Esophagus muscularis mucosa (tissue), 4 donors: ENCODE measurements around the gene D2HGDH. TPM values are rescaled to one million over a fixed set of nuclear protein-coding genes. Genes with fewer than 3 reads are reported as not detected.

Source experiments
- DNase-seq: peaks from one replicate; pipeline ENCODE4 v3.0.0-alpha.2; 2017; ENCODE audit errors: extremely low spot score
- H3K27ac ChIP-seq, 4 donors: fragments of 200-600 bp; sonication (generic); replicated peaks in 1 of 4; 1 replicate in 3 of 4; 2 replicates in 1 of 4; pipeline ENCODE4 v1.5.1; 2016 to 2019; ENCODE audit warnings: mild to moderate bottlenecking in 1 of 4
- H3K27me3 ChIP-seq, 4 donors: fragments of 200-600 bp; sonication (generic); one replicate each; pipeline versions ENCODE4 v1.5.1 to v1.6.0; 2016 to 2019
- H3K36me3 ChIP-seq, 4 donors: fragments of 200-600 bp; sonication (generic); one replicate each; pipeline ENCODE4 v1.5.1; 2016 to 2019
- H3K4me1 ChIP-seq, 4 donors: fragments of 200-600 bp; sonication (generic); one replicate each; pipeline ENCODE4 v1.5.1; 2016 to 2019
- H3K4me3 ChIP-seq, 4 donors: fragments of 200-600 bp; sonication (generic); 1 replicate in 2 of 4; 2 replicates in 2 of 4; pipeline ENCODE4 v1.5.1; 2016 to 2019; ENCODE audit warnings: mild to moderate bottlenecking in 4 of 4, moderate library complexity in 1 of 4
- H3K9me3 ChIP-seq, 4 donors: fragments of 200-600 bp; sonication (generic); 1 replicate in 3 of 4; 2 replicates in 1 of 4; pipeline ENCODE4 v1.5.1; 2016 to 2019
- EP300 ChIP-seq: sonication (generic); formaldehyde crosslinking; IDR thresholded peaks from one replicate; pipeline ENCODE4 v1.6.1; 2017; ENCODE audit warnings: antibody characterized with exemption
- POLR2A ChIP-seq: fragments of 450-650 bp; IDR thresholded peaks from one replicate; pipeline ENCODE4 v1.6.1; 2017; ENCODE audit warnings: antibody characterized with exemption, moderate library complexity, mild to moderate bottlenecking, low read depth
- POLR2AphosphoS5 ChIP-seq, 2 donors: sonication (generic); formaldehyde crosslinking; IDR thresholded peaks; one replicate each; pipeline ENCODE4 v1.6.1; 2017; ENCODE audit warnings: antibody characterized with exemption in 2 of 2
- WGBS: methylation state at CpG from one replicate; pipeline ENCODE4 v1.1.5; 2018; 5-methylcytosine and 5-hydroxymethylcytosine counted together
- intact Hi-C: fragments of 100-400 bp; cut with DNase I; formaldehyde crosslinking; loops from one replicate; pipeline ENCODE4 v1.15.1; 2023
- total RNA-seq, 4 donors: library from RNA; depleted of rRNA; stranded (reverse); fragments of >200 nt; gene quantifications; one replicate each; pipeline versions ENCODE4 v1.1.0 to v1.2.1, GENCODE V29; 2016
- TF ChIP-seq, protein P1 (sequence below), 3 experiments: fragments of 200-600 bp in 2 of 3; fragments of 450-650 bp in 1 of 3; sonication (generic) in 2 of 3; IDR thresholded peaks; one replicate each; pipeline ENCODE4 v1.5.1; 2017 to 2019; ENCODE audit warnings: antibody characterized with exemption in 3 of 3, mild to moderate bottlenecking in 2 of 3, moderate library complexity in 1 of 3

Gene D2HGDH
- 10 to 100 TPM; 10.9 to 16.3 (median 11.9) TPM for total RNA-seq

DNA sequence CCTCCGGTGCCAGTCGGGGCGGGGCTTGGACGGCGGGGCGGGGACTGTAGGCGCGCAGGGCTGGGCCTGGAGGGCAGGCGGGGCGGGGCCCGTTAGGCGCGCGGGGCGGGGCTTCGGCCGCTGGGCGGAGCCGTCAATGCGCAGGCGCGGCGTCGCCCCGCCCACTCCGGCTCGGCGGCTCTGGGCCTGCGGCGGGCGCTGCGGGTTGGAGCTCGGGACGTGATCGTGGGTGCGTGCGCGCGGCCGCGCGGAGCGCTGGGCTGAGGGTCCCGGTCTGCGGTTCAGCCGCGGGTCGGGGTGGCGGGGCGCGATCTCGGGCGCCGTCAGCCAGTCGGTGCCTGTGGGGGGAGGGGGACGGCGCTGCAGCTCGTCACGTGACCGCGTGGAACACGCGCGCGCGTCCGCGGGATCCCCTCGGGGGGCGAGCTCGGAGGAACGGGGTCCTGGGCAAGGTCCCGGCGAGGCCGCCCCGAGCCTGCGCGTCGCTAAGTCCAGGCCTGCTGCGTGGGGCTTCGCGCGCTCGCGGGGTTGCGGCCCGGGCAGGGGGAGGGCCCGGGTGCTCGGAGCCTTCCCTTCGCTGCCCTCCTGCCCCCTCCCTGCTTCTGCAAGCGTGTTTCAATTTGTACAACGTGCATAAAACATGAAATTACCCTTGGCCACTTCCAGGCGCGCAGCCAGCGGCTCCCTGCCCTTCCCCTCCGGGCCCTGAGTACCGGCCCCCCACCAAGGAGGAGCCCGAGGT lies at the start of gene D2HGDH:
TSS of gene D2HGDH (plus strand) at position 164 of the 742 bp plus-strand sequence. CDS start 595 bp downstream, outside the sequence.
- Histone ChIP-seq H3K4me1 (peaks cover 12 to 21% (median 18%) of the 10 kb centered on the region in 4 donors), H3K4me3 (peak within 1 kb of the TSS; percentile 83 to 98 (median 94)), H3K36me3 (peaks cover 0 to 13% (median 8%) of the 10 kb centered on the region in 4 donors), H3K27ac (peak within 1 kb of the TSS; percentile 88 to 95 (median 91)), H3K27me3 (no peaks in the 10 kb centered on the region), H3K9me3 (no peaks in the 10 kb centered on the region)
- TF ChIP-seq POLR2A (no peak), POLR2AphosphoS5 (IDR thresholded peaks at IDR 0.05) (peak; percentile 14 to 81), EP300 (no peak)
- TF ChIP-seq, protein P1, sequence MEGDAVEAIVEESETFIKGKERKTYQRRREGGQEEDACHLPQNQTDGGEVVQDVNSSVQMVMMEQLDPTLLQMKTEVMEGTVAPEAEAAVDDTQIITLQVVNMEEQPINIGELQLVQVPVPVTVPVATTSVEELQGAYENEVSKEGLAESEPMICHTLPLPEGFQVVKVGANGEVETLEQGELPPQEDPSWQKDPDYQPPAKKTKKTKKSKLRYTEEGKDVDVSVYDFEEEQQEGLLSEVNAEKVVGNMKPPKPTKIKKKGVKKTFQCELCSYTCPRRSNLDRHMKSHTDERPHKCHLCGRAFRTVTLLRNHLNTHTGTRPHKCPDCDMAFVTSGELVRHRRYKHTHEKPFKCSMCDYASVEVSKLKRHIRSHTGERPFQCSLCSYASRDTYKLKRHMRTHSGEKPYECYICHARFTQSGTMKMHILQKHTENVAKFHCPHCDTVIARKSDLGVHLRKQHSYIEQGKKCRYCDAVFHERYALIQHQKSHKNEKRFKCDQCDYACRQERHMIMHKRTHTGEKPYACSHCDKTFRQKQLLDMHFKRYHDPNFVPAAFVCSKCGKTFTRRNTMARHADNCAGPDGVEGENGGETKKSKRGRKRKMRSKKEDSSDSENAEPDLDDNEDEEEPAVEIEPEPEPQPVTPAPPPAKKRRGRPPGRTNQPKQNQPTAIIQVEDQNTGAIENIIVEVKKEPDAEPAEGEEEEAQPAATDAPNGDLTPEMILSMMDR (IDR thresholded peaks at IDR 0.05): no peak
- intact Hi-C loops: loop anchor here (10.0 kb wide), 1 partner anchor 150 kb away; no protein-coding TSS in a partner anchor
- peak; percentile 96 for DNase-seq
- WGBS: 5% methylated on average over 4 of the region's 98 CpGs

DNA sequence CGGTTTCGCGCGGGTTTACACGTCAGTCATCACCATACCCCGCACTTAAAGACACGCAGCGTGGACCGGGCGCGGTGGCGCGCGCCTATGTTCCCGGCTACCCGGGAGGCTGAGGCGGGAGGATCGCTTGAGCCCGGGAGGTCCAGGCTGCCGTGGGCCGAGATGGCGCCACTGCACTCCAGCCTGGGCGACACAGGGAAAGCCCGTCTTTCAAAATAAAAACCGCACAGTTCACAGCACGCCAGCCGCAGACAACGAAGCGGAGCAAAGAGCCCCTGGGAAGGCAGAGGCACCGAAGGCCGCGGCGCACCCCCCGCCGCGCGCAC lies 48.1 kb upstream of the D2HGDH start:
- H3K9me3 ChIP-seq: no peaks in the 10 kb centered on the region
- 0% methylated on average over 27 of the region's 37 CpGs for WGBS
- no peaks in the 10 kb centered on the region for H3K27me3 ChIP-seq
- peaks cover 24 to 46% (median 40%) of the 10 kb centered on the region in 4 donors for H3K4me1 ChIP-seq
- intact Hi-C loops: no loop called here
- H3K36me3 ChIP-seq: peaks cover 4 to 28% (median 22%) of the 10 kb centered on the region in 4 donors
- DNase-seq: no peak
- TF ChIP-seq POLR2AphosphoS5 (IDR thresholded peaks at IDR 0.05) (no peak), EP300 (no peak), POLR2A (no peak)
- TF ChIP-seq, protein P1 (IDR thresholded peaks at IDR 0.05): no peak
- peak overlapping the region; percentile 85 to 99 (median 98) for H3K4me3 ChIP-seq
- H3K27ac ChIP-seq: peak overlapping the region; percentile 90 to 97 (median 96)

DNA sequence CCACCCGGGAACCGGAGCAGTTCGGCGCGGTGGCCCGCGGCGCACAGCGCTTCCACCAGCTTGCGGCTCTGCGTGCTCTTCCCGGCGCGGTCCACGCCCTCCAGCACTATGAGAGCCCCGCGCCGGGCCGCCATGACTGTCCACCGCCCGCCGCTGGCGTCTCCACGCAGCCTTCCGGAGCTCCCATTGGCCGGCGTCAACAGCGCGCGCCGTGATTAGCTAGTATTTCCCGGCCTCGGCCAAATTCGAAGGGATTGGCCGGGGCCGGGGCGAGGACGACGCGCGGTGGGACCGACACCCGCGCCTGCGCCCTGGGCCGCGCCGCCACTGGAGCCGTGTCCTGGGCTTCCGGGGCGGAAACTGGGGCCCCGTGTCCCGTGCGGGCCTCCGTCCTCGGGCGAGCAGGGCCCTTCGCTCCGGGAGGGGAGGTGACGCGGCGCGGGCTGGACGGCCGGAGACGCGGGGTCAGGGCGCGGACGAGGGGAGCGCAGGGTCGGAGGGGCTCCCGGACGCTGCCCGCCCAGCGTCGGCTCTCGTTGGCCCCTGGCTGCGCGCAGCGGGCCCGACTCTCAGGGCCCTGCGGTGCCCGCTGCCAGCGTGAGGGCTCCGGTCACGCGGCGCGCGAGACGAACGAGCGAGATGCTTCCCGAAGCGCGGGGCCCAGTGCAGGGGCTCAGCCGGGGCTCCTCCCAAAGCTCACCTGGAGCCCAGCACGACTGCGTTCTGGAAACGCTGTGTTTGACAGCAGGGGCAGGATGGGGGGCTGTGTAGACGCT lies 47.6 kb upstream of the D2HGDH start, which contains the start of gene DTYMK:
TSS of gene DTYMK (minus strand) at position 166 of the 776 bp plus-strand sequence. CDS start at position 134, 32 bp downstream.
- DNase-seq: peak; percentile 97
- Histone ChIP-seq H3K27me3 (no peaks in the 10 kb centered on the region), H3K4me3 (peak within 1 kb of the TSS; percentile 85 to 99 (median 98)), H3K4me1 (peaks cover 24 to 42% (median 35%) of the 10 kb centered on the region in 4 donors), H3K9me3 (no peaks in the 10 kb centered on the region), H3K27ac (peak within 1 kb of the TSS; percentile 90 to 97 (median 96)), H3K36me3 (peaks cover 7 to 28% (median 26%) of the 10 kb centered on the region in 4 donors)
- intact Hi-C loops: no loop called here
- no peak for TF ChIP-seq EP300
- peak; percentile 88 for TF ChIP-seq POLR2A
- TF ChIP-seq, protein P1 (IDR thresholded peaks at IDR 0.05): peak in 1 of 3 experiments; percentile 25
- TF ChIP-seq POLR2AphosphoS5 (IDR thresholded peaks at IDR 0.05): peak; percentile 91 to 93
- WGBS: under 1% methylated on average over 41 of the region's 102 CpGs

DNA sequence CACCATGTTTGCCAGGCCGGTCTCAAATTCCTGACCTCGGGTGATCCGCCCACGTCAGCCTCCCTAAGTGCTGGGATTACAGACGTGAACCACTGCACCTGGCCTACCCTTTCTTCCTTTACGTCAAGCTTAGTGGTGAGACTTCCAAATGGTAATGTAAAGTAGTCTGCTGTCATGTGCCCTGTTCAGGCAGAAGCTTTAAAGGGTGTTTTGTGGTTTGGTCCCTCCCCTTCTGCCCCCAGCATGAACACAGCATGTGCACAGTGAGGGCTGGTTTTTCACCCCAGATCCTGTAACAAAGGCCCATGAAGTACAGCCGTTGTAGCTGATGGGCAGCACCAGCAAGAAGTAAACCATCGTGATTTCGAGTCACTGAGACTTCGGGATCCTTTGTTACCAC lies 45.1 kb upstream of the D2HGDH start:
- Histone ChIP-seq H3K36me3 (peaks cover 7 to 41% (median 37%) of the 10 kb centered on the region in 4 donors), H3K27me3 (no peaks in the 10 kb centered on the region), H3K27ac (no peak overlapping the region), H3K4me3 (no peak overlapping the region), H3K4me1 (peaks cover 24 to 42% (median 35%) of the 10 kb centered on the region in 4 donors), H3K9me3 (no peaks in the 10 kb centered on the region)
- DNase-seq: no peak
- intact Hi-C loops: no loop called here
- WGBS: 87% methylated on average over 10 of the region's 10 CpGs
- no peak for TF ChIP-seq EP300
- TF ChIP-seq POLR2A: no peak
- TF ChIP-seq POLR2AphosphoS5 (IDR thresholded peaks at IDR 0.05): no peak
- TF ChIP-seq, protein P1 (IDR thresholded peaks at IDR 0.05): no peak
